LNCAP (cell line): Measurements from ENCODE around the gene GRSF1.

Experiments used
- TF ChIP-seq, protein P1 (sequence below): fragments of 450-650 bp; IDR thresholded peaks from 2 replicates; pipeline ENCODE4 v1.5.1; 2017; ENCODE audit warnings: mild to moderate bottlenecking

GRSF1 gene

DNA sequence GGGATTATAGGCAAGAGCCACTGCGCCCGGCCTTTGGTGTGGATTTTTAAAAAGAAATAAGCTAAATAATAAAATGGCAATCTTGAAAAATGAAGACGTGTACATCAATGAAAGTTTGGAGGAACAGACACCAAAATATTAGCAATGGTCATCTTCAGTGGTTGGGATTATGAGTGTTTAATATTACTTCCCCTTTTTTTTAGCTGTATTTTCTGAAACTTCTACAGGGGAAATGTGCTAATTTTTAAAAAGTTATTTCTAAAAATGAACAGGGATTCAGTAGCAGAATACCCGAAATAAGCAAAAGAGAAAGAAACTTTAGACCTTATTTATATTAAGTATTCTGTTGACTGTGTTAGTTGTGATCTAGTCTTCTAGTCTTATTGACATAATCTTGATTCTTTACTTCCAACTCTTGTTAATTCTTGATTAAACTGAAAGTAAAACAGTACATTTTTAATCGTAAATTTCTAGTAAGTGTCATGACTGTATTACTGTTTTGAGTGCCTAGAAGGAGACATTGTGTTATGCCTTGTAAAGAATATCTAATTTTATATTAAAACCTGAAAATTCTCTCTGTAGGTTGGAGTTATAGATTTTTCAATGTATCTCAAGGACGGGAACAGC, 66.6 kb downstream of the GRSF1 start:
- TF ChIP-seq, protein P1, sequence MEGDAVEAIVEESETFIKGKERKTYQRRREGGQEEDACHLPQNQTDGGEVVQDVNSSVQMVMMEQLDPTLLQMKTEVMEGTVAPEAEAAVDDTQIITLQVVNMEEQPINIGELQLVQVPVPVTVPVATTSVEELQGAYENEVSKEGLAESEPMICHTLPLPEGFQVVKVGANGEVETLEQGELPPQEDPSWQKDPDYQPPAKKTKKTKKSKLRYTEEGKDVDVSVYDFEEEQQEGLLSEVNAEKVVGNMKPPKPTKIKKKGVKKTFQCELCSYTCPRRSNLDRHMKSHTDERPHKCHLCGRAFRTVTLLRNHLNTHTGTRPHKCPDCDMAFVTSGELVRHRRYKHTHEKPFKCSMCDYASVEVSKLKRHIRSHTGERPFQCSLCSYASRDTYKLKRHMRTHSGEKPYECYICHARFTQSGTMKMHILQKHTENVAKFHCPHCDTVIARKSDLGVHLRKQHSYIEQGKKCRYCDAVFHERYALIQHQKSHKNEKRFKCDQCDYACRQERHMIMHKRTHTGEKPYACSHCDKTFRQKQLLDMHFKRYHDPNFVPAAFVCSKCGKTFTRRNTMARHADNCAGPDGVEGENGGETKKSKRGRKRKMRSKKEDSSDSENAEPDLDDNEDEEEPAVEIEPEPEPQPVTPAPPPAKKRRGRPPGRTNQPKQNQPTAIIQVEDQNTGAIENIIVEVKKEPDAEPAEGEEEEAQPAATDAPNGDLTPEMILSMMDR: no peak

DNA sequence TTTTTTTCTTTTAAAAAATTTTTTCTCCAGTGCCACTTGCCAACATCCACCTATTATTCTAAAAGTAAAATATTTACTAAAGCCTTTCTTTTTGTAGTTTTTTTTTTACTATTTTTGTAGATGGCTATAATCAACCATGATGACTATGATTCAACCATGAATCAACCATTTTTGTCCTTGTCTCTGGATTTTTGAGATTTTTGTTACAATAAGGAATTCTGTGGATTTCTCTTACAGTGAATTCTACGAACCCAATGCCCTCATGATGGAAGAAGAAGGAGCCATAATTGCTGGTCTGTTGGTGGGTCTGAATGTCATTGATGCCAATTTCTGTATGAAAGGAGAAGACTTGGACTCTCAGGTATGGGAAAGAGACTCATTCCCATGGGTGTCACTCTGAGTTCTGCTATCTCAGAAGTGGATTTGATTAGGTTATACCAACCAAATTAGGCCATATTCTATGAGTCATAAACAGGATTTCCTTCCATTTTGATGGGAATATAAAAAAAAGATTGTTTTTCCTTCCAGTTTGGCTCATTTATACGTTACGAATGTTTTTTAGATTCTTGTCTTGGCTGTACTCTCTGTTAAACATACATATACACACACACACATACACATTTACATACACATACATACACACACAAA, 71.3 kb downstream of the GRSF1 start:
- TF ChIP-seq, protein P1: no peak
